ENCODE measurements around the gene SMAGP. TPM values are rescaled to one million over a fixed set of nuclear protein-coding genes. Genes with fewer than 3 reads are reported as not detected.

The SMAGP gene
- total RNA-seq, 4 donors from 2014 or later = 1.2 to 19.0 (median 9.5) TPM

DNA sequence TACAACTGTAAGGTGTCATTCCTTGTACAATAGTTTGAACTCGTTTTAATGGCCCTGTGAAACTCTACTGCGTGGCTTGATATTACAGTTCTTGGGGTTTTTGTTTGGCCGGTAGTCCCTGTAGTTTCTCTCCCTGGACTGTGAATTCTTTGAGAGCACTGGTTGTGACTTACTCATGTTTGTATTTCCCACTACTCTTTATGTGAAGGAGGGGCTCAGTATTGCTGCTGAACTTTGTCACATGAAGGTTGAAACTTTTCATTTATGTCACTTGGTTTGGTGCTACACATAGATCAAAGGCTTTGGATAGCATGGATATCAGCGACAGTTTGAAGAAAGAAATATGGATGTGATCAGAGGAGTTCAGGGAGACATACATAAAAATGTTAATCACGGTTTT, 50.9 kb downstream of the SMAGP start:
- Histone ChIP-seq H3K27ac (peak overlapping the region; percentile 97 to 99), H3K4me1 (no peaks in the 10 kb centered on the region), H3K4me3 (no peak overlapping the region), H3K36me3 (no peaks in the 10 kb centered on the region), H3K9me3 (no peaks in the 10 kb centered on the region), H3K27me3 (no peaks in the 10 kb centered on the region)
- no peak for DNase-seq
- intact Hi-C loops (cut with DNase I; ENCODE audit: low total_unique reads) = no loop called here
- TF ChIP-seq POLR2A (IDR thresholded peaks at IDR 0.05) = no peak
- TF ChIP-seq, protein P1, sequence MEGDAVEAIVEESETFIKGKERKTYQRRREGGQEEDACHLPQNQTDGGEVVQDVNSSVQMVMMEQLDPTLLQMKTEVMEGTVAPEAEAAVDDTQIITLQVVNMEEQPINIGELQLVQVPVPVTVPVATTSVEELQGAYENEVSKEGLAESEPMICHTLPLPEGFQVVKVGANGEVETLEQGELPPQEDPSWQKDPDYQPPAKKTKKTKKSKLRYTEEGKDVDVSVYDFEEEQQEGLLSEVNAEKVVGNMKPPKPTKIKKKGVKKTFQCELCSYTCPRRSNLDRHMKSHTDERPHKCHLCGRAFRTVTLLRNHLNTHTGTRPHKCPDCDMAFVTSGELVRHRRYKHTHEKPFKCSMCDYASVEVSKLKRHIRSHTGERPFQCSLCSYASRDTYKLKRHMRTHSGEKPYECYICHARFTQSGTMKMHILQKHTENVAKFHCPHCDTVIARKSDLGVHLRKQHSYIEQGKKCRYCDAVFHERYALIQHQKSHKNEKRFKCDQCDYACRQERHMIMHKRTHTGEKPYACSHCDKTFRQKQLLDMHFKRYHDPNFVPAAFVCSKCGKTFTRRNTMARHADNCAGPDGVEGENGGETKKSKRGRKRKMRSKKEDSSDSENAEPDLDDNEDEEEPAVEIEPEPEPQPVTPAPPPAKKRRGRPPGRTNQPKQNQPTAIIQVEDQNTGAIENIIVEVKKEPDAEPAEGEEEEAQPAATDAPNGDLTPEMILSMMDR (IDR thresholded peaks at IDR 0.05) = no peak

DNA sequence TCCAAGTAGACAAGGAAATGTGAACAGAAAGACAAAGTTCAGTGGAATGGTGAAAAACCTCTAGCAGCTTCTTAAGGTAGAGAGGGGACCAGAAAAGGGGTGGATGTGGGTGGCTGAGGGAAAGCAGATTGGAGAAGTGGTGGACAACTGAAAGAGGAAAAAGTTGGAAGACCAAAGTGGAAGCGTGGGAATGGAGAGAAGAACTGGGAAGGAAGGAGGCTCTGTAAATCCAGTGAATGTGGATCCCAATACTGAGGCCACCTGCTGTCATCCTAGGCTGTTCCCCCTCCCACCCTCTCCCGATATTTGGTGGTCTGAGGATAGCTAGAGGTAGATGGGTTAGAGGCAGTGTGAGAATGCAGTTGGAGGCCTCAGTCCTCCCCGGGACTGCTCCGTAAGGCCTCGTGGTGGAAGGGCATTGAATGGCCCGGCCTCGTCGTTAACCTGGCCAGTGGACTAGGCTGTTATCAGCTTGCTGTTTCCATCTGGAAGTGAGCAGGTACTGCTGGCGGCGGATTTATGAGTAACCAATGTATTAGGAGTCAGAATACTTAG, 51.5 kb downstream of the SMAGP start:
- DNase-seq = peak in 1 of 2 donors; percentile 30
- intact Hi-C loops (cut with DNase I; ENCODE audit: low total_unique reads) = no loop called here
- TF ChIP-seq POLR2A (IDR thresholded peaks at IDR 0.05) = no peak
- TF ChIP-seq, protein P1 (IDR thresholded peaks at IDR 0.05) = no peak
- Histone ChIP-seq H3K36me3 (no peaks in the 10 kb centered on the region), H3K27me3 (no peaks in the 10 kb centered on the region), H3K4me3 (peak overlapping the region; percentile 64 to 86), H3K4me1 (no peaks in the 10 kb centered on the region), H3K27ac (peak overlapping the region; percentile 97 to 99), H3K9me3 (no peaks in the 10 kb centered on the region)

DNA sequence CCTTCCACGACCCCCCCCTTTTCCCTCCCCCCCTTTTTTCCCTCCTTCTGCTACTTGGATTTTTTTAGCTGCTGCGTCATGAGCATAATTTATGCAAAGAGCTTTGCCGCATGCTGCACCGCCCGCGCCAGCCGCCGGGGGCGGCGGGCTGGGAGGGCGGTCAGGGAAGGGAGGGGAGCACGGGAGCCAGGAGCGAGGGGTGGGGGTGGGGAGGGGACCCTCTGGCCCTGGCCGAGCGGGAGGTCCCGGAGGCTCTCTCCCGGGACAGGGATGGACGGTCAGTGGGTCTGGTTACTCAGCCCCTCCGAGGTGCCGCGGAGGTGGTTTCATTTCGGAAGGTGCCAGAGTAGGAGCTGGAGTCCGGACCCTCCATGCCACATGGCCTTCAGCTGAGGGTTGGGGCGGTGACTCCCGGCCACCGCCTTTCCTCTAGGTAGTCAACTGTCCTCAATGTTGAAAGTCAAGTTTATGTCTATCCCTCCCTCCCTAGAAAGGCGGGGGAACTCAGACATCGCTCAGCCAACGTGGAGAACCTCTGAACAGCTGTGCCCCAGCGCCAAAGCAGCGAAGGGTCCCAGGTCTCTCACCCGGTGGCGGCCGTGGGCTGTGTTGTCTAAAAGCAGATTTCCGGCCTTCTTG, 52.1 kb downstream of the SMAGP start, which contains the start of gene POU6F1:
TSS of gene POU6F1 (minus strand) at position 95 of the 639 bp plus-strand sequence. CDS start 11,226 bp downstream, outside the sequence.
- Histone ChIP-seq H3K27ac (peak within 1 kb of the TSS; percentile 97 to 99), H3K4me3 (peak within 1 kb of the TSS; percentile 64 to 86), H3K36me3 (no peaks in the 10 kb centered on the region), H3K9me3 (no peaks in the 10 kb centered on the region), H3K4me1 (no peaks in the 10 kb centered on the region), H3K27me3 (no peaks in the 10 kb centered on the region)
- TF ChIP-seq POLR2A (IDR thresholded peaks at IDR 0.05) = peak in 1 of 2 donors; percentile 26
- TF ChIP-seq, protein P1 (IDR thresholded peaks at IDR 0.05) = peak; percentile 36 to 83 (median 60)
- intact Hi-C loops (cut with DNase I; ENCODE audit: low total_unique reads) = no loop called here
- peak; percentile 74 to 78 for DNase-seq

DNA sequence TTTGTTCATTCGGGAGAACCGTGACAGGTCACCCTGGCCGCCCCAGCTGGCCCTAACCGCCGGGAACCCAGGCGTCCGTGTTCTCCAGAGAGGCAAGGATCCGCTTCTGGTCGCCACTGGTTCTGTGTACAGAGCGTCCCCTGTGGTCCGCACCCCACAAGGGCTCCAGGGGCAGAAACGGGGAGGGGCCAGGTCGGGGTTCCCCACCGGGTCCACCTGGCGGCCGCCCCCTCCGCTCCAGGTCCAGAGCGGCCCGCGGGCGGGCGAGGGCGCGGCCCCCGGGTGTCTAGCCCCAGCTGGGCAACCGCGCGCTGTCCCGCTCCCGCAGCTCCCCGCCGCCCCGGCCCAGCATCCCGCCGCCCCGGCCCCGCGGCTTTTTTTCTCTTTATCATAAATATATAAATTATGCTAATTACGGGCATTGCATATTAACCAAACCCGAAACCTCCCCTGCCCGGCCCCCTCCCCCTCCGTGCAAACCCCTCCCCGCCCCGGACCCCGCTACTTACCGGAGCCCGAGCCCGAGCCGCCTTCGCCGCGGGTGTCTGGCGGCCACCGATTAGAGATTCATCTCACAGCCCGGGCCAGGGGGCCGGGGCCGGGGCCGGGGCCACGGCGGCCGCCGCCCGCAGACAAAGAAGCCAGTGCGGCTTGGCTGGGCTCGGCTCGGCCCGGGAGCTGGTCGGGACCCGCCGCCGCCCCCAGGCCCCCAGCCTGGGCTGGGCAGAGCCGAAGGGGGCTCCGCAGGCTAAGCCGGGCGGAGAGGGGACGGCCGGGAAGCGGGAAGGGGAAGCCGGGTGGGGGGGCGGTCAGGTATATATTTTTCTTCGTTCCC, 52.9 kb downstream of the SMAGP start:
- peak overlapping the region; percentile 64 to 86 for H3K4me3 ChIP-seq
- peak; percentile 60 to 65 for DNase-seq
- no peaks in the 10 kb centered on the region for H3K9me3 ChIP-seq
- H3K27ac ChIP-seq = peak overlapping the region; percentile 97 to 99
- peak in 1 of 2 donors; percentile 18 for TF ChIP-seq POLR2A (IDR thresholded peaks at IDR 0.05)
- TF ChIP-seq, protein P1 (IDR thresholded peaks at IDR 0.05) = peak in 3 of 4 experiments; percentile 8 to 43 (median 38)
- intact Hi-C loops (cut with DNase I; ENCODE audit: low total_unique reads) = no loop called here
- no peaks in the 10 kb centered on the region for H3K27me3 ChIP-seq
- H3K4me1 ChIP-seq = no peaks in the 10 kb centered on the region
- no peaks in the 10 kb centered on the region for H3K36me3 ChIP-seq
